Heart left ventricle (tissue), 13 donors: Measurements from ENCODE around the gene KAT5.
"Not testable (repeated sequence)": the region's sequence is repeated elsewhere in the genome, so short reads cannot be mapped to it uniquely, and the experiment has no call there.

Source experiments
- CTCF ChIP-seq, 12 donors: fragments of 200-600 bp; sonication (generic) in 4 of 12; IDR thresholded peaks; one replicate each; pipeline versions ENCODE4 v1.5.0 to v1.8.0; 2018 to 2022; ENCODE audit warnings: antibody characterized with exemption in 12 of 12, mild to moderate bottlenecking in 5 of 12
- POLR2A ChIP-seq, 2 donors: fragments of 450-650 bp; IDR thresholded peaks; one replicate each; pipeline ENCODE4 v1.6.1; 2017; ENCODE audit warnings: antibody characterized with exemption in 2 of 2, mild to moderate bottlenecking in 2 of 2, moderate library complexity in 2 of 2
- donor health status: ischemic (EF 13 %, LVEDD 7.1; RV severe dilation, severe dysfunction).
- donor health status: DM: no; HTN: yes; CAD: no.
- donor health status: DM: no; HTN: no; CAD: no.
- donor health status: ischemic (EF 25% LVEDD 6.9; RV normal size, moderate dysfunction).
- donor health status: ischemic (EF 25% LVEDD 5.7; RV mildly dilated, moderate dysfunction).
- donor health status: ischemic (EF 35%, LVEDD 5.7; RV mildly dilated, moderate dysfunction).
- donor health status: nonischemic (EF 11% LVEDD 7.7; RV severe dilation, severe dysfunction).
- donor health status: DM: yes; HTN: yes; CAD: no.
- donor health status: PGD.
- donor health status: ischemic (EF 29% LVEDD 5.4; RV normal size, mild dysfunction).
- donor health status: nonischemic (EF 23%, LVEDD 6.1; RV moderate dilation, normal function).

GRCh38 chr11:65762816-65763215 lies 50.8 kb downstream of the KAT5 start:
- not testable (repeated sequence) for TF ChIP-seq POLR2A, CTCF (IDR thresholded peaks at IDR 0.05)
